Smooth muscle cell of the brain vasculature (primary cell): ENCODE results near the gene FASN.
"Not testable (repeated sequence)": the region's sequence is repeated elsewhere in the genome, so short reads cannot be mapped to it uniquely, and the experiment has no call there.

Experiments
- DNase-seq: peaks from one replicate; pipeline ENCODE4 v3.0.0-alpha.2; 2012; ENCODE audit warnings: low read depth, low spot score

The FASN gene

GRCh38 chr17:82098169-82098938 is at the start of gene FASN:
Gene FASN, minus strand, starts transcription at chr17:82098236. Its CDS starts 1,791 bp downstream, at chr17:82096445.
- peak; percentile 93 for DNase-seq

- no peak for DNase-seq
Measured at GRCh38 chr17:82146663-82147654, 48.9 kb upstream of the FASN start.

DNA sequence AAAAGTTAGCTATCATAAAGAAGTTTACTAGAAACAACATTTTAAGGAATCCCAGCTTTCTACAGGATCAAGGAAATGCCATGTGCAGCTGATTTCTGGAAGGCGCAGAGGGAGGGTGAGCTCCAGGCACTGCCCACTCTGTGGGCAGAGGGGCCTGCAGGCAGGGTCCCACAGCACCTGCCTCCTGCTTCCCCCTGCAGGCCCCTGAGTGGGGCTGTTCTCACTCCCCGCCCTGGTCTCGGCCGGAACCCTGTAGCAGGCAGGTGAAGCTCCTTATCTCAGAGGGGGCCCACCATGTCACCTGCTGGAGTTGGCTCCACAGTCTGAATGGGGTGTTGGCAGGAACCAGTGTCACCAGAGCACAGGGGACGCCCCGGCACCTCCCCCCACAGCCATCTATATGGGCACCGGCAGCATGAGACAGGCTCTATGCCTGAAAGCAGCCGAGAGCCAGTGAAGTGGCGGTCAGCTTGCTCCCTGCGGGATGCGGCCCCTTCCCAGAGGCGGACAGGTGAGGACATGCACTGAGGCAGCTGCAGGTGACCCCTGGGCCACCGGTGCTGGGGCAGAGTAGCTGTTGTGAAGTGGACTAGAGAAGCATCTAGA is 47.6 kb upstream of the FASN start:
- DNase-seq = no peak

DNA sequence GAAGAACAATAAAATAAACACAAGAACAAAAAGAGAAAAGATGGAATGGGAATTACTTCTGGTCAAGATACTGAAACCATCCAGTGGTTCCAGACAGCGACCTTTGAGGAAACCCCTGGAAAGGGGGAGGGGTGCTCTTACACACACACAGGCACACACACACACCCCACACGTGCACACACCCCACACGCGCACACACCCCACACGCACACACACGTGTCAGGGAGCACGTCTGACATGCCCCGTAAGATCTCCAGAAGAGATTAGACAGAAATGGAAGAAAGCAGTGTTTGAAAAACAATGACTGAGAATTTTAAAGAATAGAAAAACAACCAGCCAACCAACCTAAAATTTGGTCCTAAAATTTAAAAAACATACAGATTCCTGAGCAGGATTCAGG is 45.3 kb upstream of the FASN start:
- DNase-seq = no peak

DNA sequence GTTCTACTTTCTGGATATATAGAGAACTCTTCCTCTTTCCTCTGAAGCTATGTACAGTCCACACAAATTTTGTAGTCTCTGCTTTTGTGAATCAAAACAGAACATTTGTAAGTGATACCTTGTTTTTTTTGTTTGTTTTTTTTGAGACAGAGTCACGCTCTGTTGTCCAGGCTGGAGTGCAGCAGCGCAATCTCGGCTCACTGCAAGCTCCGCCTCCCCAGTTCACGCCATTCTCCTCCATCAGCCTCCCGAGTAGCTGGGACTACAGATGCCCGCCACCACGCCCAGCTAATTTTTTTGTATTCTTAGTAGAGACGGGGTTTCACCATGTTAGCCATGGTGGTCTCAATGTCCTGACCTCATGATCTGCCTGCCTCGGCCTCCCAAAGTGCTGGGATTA is 41.9 kb upstream of the FASN start:
- not testable (repeated sequence) for DNase-seq

- DNase-seq = no peak
Measured at GRCh38 chr17:82138511-82138992, 40.5 kb upstream of the FASN start.

DNA sequence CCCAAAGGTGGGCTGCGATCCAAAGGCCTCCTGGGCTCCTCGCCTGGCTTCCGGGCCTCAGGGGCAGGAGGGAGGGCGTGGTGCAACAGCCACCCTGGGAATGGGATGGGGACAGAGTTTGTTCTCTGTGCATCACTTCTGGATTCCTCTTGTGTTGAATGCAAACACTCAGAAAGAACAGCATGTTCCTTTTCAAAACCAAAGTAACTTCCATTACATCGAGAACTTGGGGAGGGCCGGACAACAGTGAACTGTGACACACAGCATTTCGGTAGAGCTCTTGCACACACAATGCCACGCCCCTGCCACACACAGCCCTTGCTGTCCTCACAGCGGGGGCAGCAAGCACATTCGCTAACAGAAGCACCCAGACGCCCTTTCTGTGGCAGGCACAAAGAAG is 36.1 kb upstream of the FASN start:
- DNase-seq = no peak

DNA sequence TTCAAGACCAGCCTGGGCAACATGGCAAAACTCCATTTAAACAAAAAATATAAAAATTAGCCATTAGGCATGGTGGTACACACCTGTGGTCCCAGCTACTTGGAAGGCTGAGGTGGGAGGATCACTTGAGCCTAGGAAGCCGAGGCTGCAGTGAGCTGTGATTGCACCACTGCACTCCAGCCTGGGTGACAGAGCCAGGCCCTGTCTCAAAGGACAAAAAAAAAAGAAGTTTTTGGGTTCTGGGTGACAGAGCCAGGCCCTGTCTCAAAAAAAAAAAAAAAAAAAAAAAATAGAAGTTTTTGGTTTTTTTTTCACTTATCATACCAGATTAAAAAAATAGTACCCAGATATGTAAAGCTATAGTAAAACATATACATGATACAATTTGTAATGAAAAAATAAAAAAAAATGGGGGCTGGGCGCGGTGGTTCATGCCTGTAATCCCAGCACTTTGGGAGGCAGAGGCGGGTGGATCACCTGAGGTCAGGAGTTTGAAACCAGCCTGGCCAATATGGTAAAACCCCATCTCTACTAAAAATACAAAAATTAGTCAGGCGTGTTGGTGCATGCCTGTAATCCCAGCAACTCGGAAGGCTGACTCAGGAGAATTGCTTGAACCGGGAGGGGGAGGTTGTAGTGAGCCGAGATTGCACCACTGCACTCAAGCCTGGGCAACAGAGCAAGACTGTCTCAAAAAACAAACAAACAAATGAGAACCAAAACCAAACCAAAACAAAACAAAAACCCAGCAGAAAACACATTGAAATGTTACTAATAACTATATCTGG is 35.3 kb upstream of the FASN start:
- DNase-seq = not testable (repeated sequence)

DNA sequence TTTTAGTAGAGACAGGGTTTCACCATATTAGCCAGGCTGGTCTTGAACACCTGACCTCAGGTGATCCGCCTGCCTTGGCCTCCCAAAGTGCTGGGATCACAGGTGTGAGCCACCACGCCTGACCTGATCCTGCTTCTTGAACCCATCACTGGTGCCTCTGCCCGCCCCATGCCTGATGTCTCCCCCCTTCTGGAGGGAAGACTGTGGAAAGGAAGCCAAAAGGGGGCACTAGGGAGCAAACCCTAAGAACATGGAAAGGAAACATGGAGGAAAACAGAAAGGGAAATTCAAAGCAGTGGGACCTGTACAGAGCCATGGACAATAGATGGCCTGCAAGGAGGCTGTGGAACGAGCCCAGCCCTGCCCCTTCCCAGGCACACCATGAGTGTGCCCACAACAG is 31.1 kb upstream of the FASN start:
- no peak for DNase-seq

DNA sequence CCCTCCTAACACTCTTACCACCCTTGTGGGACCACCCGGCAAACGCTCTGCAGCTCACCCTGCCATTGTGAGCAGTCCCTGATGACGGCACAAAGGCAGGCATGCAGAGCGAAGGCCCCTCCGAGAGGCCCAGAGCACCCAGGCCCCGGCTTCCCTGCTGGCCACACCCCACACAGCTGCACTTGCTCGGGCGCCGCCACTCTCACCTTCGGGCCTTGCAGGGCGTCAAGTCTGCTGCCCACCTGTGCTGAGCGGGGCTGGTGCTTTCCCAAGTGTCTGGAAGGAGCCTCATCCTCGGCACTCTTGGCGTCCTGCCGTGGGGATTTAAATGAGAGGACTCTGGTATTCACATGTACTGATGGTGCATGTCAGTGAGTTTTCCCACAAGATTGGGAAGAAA is 30.3 kb upstream of the FASN start:
- DNase-seq = no peak

- DNase-seq = no peak
Measured at GRCh38 chr17:82127704-82128103, 29.7 kb upstream of the FASN start.

DNA sequence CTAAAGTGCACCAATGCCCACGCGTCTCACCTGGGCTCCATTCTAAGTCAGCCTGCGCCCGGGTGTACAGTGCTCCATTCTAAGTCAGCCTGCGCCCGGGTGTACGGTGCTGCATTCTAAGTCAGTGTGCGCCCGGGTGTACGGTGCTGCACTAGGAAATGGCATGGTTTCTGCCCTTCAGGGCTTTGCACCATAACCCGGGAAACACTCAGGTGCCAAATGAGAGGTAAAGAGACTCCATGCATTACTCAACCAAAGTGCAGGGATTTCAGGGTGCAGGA is 29.2 kb upstream of the FASN start:
- no peak for DNase-seq

DNA sequence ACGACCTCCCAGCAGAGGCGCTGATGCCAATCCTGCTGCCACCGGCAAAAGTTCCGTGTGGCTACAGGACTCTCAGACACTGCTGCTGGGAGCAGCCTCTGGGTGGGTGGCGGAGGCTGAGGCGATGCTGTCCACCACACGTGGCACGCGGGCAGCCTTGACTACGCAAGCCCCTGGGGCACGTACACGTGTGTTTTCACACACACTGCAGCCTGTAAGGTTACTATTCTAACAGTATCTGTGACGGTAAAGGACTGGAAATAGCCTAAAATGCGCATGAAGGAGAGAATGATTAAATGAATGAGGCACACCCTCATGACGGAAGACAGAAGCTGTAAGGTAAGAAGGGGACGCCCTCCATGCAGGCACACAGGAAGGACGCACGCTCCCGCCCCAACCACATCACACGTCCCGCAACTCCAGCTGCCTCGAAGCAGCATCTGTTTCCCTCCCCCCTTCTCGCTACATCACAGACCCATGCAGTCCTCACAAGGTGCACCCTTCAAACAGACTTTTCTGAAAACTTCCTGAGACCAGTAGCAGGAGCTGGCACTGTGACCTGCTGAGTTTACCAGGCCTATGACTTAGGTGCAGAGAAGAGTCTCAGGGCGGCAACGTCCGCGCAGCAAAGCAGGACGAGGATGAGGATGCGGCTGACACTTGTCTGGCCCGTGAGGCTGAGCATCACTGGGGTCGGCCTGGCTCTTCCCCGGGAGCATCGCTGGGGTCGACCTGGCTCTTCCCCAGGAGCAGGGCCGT is 28.7 kb upstream of the FASN start:
- DNase-seq = no peak

DNA sequence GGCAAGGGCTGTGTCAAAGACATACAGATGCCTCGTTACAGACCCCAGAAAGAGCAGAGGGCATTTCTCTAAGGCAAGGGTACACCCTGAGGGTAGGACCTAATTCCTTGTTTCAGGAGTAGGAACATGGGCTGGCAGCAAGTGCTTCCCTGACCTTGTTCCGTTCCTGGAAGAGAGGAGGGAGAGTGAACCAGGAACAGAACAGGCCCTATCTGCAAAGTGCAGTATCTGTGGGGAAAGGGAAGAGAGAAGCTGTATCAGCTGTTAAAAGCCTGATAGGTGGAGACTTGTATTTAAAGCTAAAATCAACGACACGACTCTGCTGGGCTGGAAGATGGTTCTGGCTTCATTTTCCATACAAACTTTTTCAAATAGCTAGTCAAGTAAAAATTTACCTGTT is 26.1 kb upstream of the FASN start:
- no peak for DNase-seq

- no peak for DNase-seq
Measured at GRCh38 chr17:82121660-82122629, 23.9 kb upstream of the FASN start.

GRCh38 chr17:82121246-82121645 is 23.2 kb upstream of the FASN start:
- DNase-seq = no peak

DNA sequence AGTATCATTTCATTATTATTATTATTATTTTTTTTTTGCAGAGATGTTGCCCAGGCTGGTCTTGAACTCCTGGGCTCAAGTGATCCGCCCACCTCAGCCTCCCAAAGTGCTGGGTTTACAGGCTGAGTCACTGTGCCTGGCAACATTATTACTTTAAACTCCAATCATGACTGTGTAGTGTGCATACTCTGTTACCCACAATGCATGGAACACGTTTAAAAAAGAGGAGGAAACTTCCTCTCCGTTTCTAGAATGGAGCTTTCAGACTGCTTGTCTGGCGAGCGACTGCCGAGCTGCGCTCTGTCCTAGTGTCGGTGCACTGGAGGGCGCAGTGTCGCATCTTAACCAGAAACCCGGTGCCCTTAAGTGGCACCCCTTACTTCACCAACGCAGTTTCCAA is 22.1 kb upstream of the FASN start:
- no peak for DNase-seq

- DNase-seq = no peak
Measured at GRCh38 chr17:82118815-82119380, 20.9 kb upstream of the FASN start.

DNA sequence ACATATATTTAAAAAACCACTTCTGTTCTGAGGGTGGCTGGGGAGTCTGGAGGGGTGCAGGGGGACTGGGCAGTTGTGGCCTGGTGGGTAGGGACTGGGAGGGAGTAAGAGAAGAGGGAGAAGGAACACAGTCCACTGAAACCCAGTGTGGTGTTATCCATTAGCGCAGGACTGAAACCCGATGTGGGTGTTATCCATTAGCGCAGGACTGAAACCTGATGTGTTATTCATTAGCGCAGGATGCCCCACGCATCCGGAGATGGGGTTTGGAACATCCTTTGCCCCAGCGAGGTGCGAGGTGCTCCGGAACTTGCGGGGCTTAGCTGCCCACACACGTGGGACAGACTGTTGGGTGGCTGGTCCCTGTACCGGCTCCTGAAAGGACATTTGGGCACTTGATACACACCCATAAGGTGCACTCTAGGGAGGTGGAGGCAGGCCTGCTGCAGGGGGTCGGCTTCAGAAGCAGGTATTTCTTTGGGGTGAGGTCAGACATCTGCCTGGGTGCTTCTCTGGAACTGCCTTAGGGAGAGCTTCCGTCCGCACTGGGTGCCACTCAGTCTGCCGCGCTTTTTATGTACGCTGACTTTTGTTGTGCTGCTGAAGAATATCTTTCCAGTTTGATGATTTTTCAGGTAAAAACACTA is 20.3 kb upstream of the FASN start:
- no peak for DNase-seq
